ENCODE measurements around the gene PLA2G6.

- peak; percentile 28; the same call in 1 of the 2 replicates for TF ChIP-seq CTCF (conservative IDR thresholded peaks at IDR 0.05; ENCODE audit: low read depth, low read length)
- no peak for TF ChIP-seq POLR2A (IDR thresholded peaks at IDR 0.05; ENCODE audit: low read depth, low read length)
- TF ChIP-seq CEBPB (IDR thresholded peaks at IDR 0.05; ENCODE audit: low read depth, low read length), result no peak
- no peak for TF ChIP-seq RCOR1 (IDR thresholded peaks at IDR 0.05; ENCODE audit: insufficient replicate concordance, low read length)
- no peak for TF ChIP-seq FOS (IDR thresholded peaks at IDR 0.05; ENCODE audit: low read depth, low read length)
- TF ChIP-seq SMC3 (IDR thresholded peaks at IDR 0.05; ENCODE audit: low read depth, low read length), result no peak
- no peak for TF ChIP-seq NFE2L2 (IDR thresholded peaks at IDR 0.05; ENCODE audit: low read depth, low read length)
- peak; percentile 5; the same call in 1 of the 2 replicates for TF ChIP-seq RAD21 (IDR thresholded peaks at IDR 0.05; ENCODE audit: low read length)
- TF ChIP-seq MAFK (IDR thresholded peaks at IDR 0.05; ENCODE audit: low read depth, low read length), result no peak
- TF ChIP-seq MXI1 (IDR thresholded peaks at IDR 0.05; ENCODE audit: borderline replicate concordance, low read depth, low read length), result peak; percentile 73
- TF ChIP-seq ELK1 (IDR thresholded peaks at IDR 0.05; ENCODE audit: borderline replicate concordance, low read depth, low read length), result no peak
- peak; percentile 64 for TF ChIP-seq BHLHE40 (IDR thresholded peaks at IDR 0.05; ENCODE audit: low read depth, low read length)
Observed at GRCh38 chr22:38202437-38203089, 20.9 kb upstream of the PLA2G6 start.

Measured in IMR-90 (cell line).